Stimulated activated CD4-positive, alpha-beta T cell treated with anti-CD3 and anti-CD28 coated beads, Interleukin-2, amount 100 ng/mL, for 4 hours (primary cell): Measurements from ENCODE around the gene SMCO2.

Experiments used
- DNase-seq: peaks from one replicate; pipeline ENCODE4 v3.0.0-alpha.2; 2020; ENCODE audit warnings: low read depth

SMCO2 gene

DNA sequence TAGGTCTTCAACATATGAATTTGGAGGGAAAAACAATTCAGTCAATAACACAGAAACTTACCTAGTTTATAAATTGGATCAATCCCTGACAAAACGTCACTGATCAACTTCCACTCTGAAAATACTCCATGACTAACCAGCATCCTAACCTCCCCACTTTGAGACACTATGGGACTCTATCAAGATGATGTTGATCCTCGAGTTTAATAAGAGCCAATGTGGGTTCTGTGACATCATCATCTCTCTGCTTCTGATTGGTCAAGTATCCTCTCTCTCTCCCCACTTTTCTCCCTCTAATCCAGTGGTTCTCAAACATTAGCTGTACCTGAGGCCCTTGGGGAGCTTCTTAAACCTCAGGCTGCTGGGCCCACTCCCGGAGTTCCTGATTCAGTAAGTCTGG, at the start of gene SMCO2:
Gene SMCO2 (plus strand): TSS at position 301 of the 400 bp plus-strand sequence. CDS start 23,896 bp downstream, outside the sequence.
- DNase-seq = no peak

DNA sequence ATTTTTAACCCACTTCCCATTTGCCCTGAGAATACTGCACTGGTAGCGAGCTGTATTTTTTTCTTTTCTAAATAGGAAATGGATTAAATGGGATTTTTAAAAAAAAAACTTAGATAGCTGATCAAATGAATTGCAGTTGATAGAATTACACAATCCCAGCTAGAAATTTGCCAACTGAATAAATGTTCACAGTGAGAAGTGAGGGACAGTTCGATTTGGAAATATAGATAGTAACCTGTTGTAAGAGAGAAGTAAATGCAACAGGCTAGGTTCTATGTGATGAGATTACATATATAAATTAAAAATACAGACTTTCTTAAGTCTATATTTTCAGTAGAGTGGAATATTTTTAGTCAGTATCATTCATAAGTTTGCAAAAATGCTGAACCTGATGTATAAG, 48.1 kb upstream of the SMCO2 start:
- DNase-seq = no peak

DNA sequence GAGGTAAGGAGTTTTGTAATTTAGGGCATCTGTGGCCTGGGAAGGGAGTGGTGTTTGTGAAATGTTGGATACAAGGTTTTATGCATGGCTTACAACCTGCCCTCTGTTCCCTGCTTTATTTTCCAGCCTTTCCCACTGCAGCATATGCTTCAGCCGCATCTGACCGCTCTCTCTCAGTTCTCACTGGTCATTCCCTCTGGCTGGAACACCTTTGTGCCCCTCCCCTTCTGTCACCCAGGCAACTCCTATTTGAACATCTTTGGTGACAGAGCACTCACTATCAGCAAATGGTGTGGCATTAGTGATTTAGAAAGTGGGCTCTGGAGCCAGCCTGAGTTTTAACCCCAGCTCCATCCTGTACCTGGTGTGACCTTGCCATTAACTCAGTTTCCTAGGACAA, 47.5 kb upstream of the SMCO2 start:
- DNase-seq = no peak

DNA sequence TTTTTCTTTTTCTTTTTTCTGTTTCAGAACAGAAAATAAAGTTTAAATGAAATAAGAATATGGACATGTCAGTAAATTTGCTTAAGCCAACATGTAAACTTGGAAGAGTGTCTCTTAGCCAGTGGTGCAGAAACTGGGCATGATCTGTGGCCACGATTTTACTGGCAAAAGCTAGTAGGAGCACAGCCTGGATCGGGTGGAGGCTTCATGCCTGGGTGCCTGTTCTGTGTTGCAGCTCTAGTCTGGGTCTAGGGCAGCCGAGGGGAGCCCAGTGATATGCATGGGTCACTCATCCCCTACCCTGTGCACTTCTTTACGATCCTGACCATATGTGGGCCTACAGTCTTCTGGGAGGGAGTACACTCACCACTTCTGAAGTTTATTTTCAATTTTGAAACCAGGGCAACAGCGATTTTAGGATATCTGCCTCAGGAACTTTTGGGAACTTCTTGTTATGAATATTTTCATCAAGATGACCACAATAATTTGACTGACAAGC, 45.6 kb upstream of the SMCO2 start:
- DNase-seq = no peak

DNA sequence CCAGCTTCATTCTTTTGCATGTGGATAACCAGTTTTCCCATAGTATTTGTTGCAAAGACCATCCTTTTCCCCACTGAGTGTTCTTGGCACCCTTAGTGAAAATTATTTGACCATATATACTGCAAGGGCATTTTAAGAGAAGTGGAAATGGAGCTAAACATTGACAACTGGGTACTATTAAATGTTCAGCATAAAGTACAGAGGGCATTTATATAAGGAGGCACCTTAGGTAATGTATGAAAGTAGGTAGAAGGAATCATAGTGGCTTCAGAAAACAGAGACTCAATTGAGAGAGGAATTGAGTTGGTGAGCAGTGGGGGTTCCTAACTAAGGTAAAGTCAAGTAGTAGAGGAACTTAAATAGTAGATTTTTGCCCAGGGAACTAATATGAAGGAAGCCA, 34.5 kb upstream of the SMCO2 start:
- no peak for DNase-seq

DNA sequence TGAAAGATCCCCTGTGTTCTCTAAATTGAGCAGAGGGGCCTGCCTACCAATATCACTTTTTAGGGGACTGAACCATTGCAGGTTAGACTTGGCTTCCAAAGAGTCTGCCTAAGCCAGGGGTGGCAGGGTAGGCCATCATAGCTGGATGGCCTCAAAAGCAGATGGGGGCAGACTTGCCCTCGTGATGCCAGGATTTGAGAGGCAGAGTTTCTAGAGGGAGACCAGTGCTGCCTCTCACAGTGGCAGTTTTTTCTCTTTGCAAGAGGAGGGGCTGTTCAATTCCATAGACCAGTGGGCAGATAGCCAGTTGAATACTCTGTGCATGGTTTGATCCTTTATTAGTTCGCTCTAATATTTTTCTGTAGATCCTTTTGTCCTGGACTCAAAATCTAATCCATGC, 23.8 kb upstream of the SMCO2 start:
- DNase-seq = no peak

DNA sequence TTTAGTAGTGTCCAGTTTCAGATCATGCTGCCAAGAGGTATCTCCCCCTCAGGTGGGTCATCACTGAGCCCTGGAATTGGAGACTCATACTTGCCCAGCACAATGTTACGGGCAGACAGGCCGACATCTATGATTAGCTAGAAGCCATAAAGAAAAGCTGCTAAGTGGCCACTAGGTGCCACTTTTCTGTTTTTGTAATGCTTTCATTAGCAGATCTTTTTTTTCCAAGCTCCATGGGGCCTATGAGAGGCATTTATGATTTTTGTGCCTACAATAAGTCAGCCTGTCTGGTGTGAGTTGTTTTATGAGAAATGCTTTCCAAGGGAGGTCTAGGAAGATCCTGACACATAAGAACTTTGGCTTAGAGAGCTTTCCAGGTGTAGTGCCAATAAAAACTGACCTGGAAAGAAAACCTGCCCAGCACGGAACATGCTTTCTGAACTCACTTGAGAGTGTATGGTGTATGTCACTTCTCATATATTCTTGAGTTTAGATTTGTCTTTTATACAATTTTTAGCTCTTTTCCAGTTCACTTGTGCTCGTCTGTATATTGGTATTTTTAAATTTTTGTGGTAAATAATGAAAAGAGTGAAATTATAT, 21.8 kb upstream of the SMCO2 start:
- no peak for DNase-seq

DNA sequence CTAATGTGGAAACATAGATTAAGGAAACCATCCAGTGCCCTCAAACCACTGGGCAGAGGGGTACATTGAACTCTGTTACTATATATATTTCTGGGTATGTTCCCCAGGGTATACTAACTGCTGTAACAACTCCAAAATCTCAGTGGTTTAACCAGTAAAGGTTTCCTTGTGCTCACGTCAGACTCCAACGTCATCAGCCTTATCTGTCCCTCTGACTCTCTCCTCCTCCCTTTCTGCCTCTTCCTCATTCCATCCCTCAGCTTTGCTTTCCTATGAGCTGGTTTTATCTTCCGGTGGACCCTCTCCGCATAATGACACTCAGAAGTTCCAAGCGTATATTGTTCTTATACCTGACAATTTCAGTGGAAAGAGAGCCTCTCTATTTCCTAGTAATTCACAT, 21.2 kb upstream of the SMCO2 start:
- DNase-seq = no peak

DNA sequence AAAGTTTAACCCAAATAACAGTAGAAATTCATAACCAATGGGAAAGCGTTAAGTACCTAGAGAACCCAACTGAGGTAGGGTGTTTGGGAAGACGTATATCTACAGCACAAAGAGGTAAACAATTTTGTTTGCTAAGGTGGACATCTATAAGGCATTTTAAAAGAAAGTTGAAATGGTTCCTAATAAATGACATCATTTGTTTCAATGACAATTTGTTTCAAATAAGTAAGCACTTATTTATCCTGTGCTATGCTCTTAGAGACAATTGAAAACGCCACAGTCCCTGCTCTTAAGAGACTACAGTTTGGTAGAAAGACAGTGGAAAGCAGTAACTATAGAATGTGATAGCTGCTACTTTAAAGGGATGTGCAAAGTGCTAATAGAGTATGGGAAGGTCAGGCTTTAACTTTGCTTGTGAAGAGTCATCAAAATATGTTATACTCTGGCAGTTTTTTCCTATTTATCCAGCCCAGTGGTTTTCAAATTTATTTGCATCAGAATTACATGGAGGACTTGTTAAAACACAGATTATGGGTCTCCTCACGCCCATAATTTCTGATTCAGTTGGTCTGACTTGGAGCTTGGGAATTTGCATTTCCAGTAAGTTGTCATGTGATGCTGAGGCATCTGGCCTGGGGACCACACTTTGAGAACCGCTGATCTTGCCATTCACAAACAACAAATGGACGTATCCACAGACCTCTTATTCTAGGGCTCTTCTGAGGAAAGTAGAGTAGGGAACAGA, 19.6 kb upstream of the SMCO2 start:
- no peak for DNase-seq

DNA sequence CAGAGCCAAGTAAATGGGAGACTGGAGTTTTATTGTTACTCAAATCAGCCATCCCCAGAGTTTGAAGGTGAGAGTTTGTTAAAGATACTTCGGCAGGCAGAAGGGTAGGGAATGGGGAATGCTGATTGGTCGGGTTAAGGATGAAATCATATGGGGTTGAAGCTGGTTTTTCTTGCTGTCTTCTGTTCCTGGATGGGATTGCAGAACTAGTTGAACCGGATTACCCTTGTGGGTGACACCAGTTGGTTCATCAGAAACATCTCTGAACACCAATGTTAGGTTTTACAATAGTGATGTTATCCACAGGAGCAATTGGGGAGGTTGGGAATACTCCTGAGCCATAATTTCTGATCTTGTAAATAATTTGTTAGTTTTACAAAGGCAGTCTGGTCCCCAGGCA, 18.7 kb upstream of the SMCO2 start:
- DNase-seq = no peak

DNA sequence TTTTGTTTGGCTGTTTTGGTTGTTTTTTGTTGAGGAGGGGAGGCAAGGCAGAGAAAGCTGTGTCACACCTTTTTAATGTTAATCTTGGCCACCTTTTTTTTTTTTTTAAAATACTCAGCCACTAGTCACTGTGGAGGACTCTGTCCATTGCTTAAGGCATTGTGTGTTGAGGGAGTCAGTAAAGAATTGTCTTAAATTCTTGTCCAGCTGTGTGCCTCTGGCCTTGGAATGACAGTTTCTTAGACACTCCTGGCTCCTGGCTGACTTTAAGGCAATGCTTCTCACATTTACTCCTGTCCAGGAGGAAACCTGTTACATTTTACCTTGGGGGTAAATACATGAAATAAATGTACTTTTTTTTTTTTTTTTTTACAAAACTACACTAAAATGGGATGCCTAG, 18.1 kb upstream of the SMCO2 start:
- DNase-seq = no peak

DNA sequence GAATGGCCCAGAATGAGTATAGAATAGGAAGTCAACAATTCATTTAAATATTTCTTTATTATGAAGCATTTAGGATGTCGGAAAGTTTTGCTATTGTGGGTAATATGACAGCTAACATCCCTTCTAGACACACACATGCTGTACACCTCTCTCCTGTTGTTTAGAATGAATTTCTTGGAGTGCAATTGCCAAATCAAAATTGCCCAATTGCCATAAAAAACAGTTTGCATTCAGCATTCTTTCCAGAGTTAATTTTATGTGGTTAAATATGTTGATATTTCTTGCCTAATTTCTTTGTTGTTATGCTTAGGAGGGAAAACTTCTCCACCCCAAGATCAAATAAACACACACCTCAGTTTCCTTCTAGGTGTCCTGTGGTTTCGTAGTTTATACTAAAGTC, 16.9 kb upstream of the SMCO2 start:
- DNase-seq = no peak

DNA sequence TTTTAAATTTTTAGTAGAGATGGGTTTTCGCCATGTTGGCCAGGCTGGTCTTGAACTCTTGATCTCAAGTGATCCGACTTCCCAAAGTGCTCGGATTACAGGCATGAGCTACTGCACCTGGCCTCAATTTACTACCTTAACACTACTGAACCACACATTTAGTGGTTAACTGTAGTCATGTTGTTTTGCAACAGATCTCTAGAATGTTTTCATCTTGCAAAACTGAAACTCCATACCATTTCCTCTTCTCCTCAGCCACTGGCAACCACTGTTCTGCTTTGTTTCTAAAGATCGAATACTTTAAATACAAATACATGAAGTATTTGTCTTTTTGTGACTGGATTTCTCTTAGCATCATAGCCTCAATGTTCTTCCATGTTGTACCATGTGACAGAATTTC, 15.4 kb upstream of the SMCO2 start:
- DNase-seq = no peak

DNA sequence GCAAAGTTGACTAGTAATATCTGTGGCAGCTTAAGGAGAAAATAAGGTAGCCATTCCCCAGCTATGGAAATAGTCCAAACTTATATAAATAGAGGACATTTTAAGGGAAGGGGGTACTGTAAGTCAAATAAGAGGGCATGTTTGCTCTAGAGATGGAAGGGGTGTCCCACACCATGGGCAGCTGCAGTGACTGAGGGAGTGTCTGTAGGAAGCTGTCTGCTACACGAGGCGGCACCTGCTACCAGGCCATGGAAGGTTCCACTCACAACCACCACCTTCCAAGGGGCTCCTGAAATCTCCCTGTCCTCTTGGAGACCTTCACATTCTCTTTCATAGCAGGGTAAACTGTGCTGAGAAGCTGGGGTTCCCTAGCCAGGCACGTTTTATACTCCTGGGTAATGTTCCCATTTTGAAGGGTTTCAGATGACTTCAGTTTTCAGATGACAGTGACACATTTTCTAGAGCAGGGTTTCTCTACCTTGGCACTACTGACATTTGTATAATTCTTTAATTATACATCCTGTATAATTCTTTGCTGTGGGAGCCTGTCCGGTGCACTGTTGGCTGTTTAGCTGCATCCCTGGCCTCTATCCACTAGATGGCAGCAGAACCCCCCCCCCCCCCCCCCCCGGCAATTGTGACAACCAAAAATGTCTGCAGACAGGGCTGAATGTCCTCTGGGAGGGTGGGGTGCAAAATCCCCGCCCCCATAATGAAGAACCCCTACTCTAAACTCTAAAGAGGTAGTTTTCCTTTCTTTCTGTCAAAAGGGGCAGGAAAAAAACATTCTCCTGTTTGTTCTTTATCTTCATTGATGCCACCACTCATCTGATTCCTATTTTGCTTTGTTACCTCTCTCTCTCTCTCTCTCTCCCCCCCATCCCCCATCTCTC, 11.6 kb upstream of the SMCO2 start:
- DNase-seq = no peak

DNA sequence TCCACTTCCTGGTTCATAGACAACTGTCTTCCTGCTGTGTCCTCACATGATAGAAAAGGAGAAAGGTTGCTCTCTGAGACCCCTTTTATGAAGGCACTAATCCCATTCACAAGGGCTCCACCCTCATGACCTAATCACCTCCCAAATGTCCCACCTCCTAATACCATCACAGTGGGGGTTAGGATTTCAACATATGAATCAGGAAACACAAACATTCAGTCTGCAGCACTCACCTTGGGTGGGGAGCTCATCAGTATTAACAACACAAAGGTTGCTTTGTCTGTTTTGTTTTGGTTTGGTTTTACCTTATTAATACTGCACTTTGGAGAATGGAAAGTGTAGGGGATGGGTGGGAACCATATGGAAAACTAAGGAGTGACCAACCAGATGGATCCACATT, 10.5 kb upstream of the SMCO2 start:
- DNase-seq = no peak

DNA sequence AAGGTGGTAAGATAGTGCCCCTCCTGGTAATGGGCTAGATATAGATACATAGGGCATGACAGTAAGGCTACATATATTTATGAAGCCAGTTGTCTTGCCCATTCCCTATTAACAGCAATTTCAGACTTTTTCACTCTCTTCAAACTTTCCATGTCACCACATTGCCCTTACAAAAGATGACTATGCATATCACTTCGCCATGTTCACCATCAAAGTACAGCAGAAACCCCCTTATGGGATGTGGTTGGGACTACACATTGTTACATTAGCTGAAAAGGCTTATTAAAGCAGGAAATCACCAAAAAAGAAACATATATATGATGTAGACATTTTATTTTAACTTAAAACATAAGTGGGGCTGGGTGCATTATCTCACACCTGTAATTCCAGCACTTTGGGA, 9.8 kb upstream of the SMCO2 start:
- DNase-seq = no peak

DNA sequence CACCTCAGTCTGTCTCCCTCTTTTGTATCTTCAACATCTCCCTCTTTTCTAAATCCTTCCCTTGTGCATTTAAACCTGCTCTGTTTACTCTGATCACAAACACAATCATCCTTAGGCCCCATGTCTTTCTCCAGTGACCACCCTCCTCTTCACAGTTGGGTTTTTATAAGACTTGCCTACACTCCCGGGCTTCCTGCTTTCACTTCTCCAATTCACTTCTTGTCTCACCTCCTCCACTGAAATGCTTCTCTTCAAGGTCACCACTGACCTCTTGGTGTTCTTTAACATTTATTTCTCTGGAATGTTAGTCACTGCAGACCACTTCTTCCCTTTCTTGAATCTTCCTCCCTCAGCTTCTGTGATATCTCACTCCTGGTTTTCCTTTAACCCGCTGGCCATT, 8.7 kb upstream of the SMCO2 start:
- DNase-seq = no peak

DNA sequence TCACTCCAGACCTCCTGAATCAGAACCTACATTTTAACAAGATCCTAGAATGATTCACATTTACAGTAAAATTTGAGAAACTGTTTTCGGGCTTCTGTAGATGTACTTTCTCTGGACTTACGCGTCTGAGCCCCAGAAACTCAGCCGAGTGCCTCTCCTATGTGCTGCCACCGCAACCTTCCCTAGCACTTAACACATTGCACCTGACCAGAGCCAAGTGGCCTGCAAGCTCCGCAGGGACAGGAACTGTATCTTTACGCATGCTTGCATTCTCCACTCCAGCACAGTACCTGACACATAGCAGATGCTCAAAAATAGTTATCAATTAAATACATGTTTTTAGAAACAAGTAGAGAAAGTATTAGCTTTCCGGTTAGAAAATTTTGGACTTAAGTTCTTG, 1.2 kb downstream of the SMCO2 start:
- no peak for DNase-seq

DNA sequence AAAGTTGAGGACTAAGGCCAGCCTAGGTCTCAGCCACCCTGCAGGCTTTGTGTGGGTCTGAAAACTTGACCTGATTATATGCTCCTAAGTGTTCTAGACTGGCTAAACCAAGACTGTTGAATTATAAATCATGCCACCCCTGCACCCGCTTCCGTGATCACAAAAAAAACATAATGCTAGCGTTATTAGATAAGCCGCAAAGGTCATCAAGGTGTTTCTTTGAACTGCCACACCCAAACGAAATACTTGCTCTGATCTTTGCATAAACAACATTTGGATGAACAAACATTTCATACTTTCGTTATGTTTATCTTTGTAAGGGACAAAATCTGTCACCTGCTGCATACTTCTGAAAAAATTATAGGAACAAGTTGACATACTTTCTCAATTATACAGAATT, 2.5 kb downstream of the SMCO2 start:
- DNase-seq = no peak

DNA sequence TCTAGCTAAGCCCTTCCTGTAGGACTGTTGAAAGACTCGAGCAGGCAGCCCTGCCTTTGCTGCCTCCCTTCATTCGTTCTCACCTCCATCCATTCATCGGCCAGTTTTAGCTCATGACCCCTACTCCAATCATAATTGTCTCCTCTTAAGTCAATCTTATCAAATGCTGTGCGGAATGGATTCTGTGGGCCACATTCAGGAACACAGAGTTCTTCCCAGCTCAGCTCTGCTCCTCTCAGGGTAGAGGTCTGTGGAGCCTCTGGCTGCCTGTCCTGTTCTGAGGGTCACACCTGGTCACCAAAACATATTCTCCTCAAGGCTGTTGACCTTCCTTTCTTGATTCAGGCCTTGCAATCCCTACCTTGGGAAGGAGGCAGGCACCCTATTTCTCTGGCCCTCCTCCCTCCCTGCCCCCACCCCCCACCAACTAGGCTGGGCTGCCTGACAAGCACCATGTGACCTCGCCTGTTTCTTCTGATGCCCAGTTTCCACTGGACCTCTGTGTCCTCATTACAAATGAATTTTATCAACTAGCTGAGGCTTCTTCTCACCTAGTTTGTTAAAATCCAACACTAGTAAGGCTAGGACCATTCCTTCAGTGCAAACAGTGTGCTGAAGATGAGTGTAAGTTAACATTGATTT, 3.5 kb downstream of the SMCO2 start:
- DNase-seq = no peak

DNA sequence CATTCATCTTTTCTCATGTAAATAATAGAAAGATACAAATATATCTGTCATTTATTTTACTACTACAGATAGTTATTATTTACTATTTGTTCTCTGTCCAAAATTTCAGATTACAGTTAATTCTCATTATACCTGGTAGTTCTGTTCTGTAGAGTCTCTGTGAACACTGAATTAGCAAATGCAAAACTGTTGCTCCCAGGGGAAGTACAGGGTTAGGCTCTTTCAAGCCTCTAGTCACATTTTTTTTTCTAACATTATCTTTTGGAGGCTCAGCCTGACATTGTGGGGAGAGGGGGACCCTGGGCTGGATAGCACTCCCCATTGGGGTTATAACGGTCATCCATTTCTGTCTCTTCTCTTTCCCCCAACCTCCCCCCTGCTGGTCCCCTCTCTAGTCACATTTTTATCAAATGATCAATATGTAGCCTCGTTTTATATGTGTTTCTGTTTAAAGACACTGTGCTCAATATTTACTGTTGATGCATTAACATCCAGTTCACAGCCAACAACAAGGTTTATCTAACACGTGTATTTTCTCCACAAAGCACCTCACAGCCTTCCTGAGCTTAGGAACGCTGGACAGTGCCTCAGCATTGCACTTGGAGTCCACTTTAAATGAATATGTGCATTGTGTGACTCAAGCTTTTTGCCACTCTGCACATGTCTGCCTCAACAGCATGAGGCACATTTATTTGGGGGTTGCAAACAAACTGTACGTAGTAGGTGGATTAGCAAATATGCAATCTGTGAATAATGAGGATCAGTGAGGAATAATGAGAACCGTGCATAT, 4.7 kb downstream of the SMCO2 start:
- DNase-seq = no peak

DNA sequence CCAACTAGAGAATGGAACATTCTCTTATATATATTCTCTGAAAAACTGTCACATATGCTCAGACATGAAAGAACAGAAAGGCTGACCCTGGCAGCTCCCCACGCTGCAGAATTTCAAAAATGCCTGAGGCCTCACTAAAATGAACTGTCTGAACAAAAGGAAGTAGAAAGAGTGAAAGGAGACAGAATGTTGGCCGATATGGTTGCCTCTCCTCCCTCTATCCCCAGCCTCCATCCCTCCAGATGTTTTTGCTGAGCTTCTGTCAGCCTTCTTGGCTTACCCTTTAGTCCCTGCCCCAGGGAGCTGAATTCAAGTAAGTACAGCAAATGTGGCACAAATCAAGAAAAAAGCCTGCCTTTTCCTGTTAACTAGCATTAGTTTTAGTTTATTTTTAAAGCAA, 6.9 kb downstream of the SMCO2 start:
- no peak for DNase-seq
